ENCODE data around the gene TRAK1. TPM values are rescaled to one million over a fixed set of nuclear protein-coding genes. Genes with fewer than 3 reads are reported as not detected.
A peak's percentile ranks its signal among the peaks of the same experiment; 100 is the strongest.
"Not testable (repeated sequence)": the region's sequence is repeated elsewhere in the genome, so short reads cannot be mapped to it uniquely, and the experiment has no call there.

Gene TRAK1, protein sequence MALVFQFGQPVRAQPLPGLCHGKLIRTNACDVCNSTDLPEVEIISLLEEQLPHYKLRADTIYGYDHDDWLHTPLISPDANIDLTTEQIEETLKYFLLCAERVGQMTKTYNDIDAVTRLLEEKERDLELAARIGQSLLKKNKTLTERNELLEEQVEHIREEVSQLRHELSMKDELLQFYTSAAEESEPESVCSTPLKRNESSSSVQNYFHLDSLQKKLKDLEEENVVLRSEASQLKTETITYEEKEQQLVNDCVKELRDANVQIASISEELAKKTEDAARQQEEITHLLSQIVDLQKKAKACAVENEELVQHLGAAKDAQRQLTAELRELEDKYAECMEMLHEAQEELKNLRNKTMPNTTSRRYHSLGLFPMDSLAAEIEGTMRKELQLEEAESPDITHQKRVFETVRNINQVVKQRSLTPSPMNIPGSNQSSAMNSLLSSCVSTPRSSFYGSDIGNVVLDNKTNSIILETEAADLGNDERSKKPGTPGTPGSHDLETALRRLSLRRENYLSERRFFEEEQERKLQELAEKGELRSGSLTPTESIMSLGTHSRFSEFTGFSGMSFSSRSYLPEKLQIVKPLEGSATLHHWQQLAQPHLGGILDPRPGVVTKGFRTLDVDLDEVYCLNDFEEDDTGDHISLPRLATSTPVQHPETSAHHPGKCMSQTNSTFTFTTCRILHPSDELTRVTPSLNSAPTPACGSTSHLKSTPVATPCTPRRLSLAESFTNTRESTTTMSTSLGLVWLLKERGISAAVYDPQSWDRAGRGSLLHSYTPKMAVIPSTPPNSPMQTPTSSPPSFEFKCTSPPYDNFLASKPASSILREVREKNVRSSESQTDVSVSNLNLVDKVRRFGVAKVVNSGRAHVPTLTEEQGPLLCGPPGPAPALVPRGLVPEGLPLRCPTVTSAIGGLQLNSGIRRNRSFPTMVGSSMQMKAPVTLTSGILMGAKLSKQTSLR
- 27.8 TPM for polyA plus RNA-seq (2013)

- CTCF ChIA-PET: interaction anchor here (0.8 to 2.1 kb wide), 7 partner anchors 9 to 192 kb away, joined by 3 to 8 read pairs (median 4); no protein-coding TSS in a partner anchor
- WGBS (ENCODE audit: insufficient coverage): 88% methylated on average over 12 of the region's 14 CpGs
- Histone ChIP-seq H3K4me3 (ENCODE audit: control insufficient read depth in 1 of 7, extremely low read depth in 1 of 7, insufficient read depth in 4 of 7, low read depth in 2 of 7, low read length in 6 of 7) (no peak within 1 kb of the TSS), H3K27me3 (replicated peaks in 2 of 5; ENCODE audit: control insufficient read depth in 4 of 5, insufficient read depth in 5 of 5, low read length in 4 of 5) (no peaks in the 10 kb centered on the region), H3K9me3 (ENCODE audit: control extremely low read depth in 1 of 5, control insufficient read depth in 4 of 5, insufficient read depth in 2 of 5, low read depth in 1 of 5, low read length in 4 of 5) (peaks cover 0 to 7% (median 0%) of the 10 kb centered on the region in 5 experiments), H3K4me1 (ENCODE audit: control extremely low read depth in 1 of 4, control insufficient read depth in 4 of 4, insufficient read depth in 4 of 4, low read length in 3 of 4) (peaks cover 0 to 16% (median 2%) of the 10 kb centered on the region in 4 experiments), H3K27ac (ENCODE audit: insufficient read depth in 1 of 2, low read depth in 1 of 2, low read length in 2 of 2, poor library complexity in 1 of 2, severe bottlenecking in 2 of 2) (peak within 1 kb of the TSS in 1 of 2 experiments; percentile 2), H3K36me3 (ENCODE audit: control insufficient read depth in 4 of 4, insufficient read depth in 4 of 4, low read length in 3 of 4) (peaks cover 12 to 51% (median 39%) of the 10 kb centered on the region in 4 experiments)
- POLR2A ChIA-PET: no interaction called here
- peak in 1 of 3 donors; percentile 41 for DNase-seq
Measured at GRCh38 chr3:42090973-42091731, at the start of gene TRAK1. TSS of gene TRAK1 (plus strand) at chr3:42091357. CDS start at chr3:42091470, 113 bp downstream.

GRCh38 chr3:42042747-42043098 is 48.4 kb upstream of the TRAK1 start:
- Histone ChIP-seq H3K27ac (ENCODE audit: insufficient read depth in 1 of 2, low read depth in 1 of 2, low read length in 2 of 2, poor library complexity in 1 of 2, severe bottlenecking in 2 of 2) (no peak overlapping the region), H3K36me3 (ENCODE audit: control insufficient read depth in 4 of 4, insufficient read depth in 4 of 4, low read length in 3 of 4) (no peaks in the 10 kb centered on the region), H3K27me3 (replicated peaks in 2 of 5; ENCODE audit: control insufficient read depth in 4 of 5, insufficient read depth in 5 of 5, low read length in 4 of 5) (no peaks in the 10 kb centered on the region), H3K4me1 (ENCODE audit: control extremely low read depth in 1 of 4, control insufficient read depth in 4 of 4, insufficient read depth in 4 of 4, low read length in 3 of 4) (peaks cover 0 to 10% (median 4%) of the 10 kb centered on the region in 4 experiments), H3K4me3 (ENCODE audit: control insufficient read depth in 1 of 7, extremely low read depth in 1 of 7, insufficient read depth in 4 of 7, low read depth in 2 of 7, low read length in 6 of 7) (no peak overlapping the region), H3K9me3 (ENCODE audit: control extremely low read depth in 1 of 5, control insufficient read depth in 4 of 5, insufficient read depth in 2 of 5, low read depth in 1 of 5, low read length in 4 of 5) (no peaks in the 10 kb centered on the region)
- no peak for DNase-seq
- ChIA-PET POLR2A (no interaction called here), CTCF (interaction anchor here (0.7 kb wide), 1 partner anchor 12 kb away, joined by 3 read pairs; no protein-coding TSS in a partner anchor)
- 87% methylated on average over 3 of the region's 5 CpGs for WGBS (ENCODE audit: insufficient coverage)

DNA sequence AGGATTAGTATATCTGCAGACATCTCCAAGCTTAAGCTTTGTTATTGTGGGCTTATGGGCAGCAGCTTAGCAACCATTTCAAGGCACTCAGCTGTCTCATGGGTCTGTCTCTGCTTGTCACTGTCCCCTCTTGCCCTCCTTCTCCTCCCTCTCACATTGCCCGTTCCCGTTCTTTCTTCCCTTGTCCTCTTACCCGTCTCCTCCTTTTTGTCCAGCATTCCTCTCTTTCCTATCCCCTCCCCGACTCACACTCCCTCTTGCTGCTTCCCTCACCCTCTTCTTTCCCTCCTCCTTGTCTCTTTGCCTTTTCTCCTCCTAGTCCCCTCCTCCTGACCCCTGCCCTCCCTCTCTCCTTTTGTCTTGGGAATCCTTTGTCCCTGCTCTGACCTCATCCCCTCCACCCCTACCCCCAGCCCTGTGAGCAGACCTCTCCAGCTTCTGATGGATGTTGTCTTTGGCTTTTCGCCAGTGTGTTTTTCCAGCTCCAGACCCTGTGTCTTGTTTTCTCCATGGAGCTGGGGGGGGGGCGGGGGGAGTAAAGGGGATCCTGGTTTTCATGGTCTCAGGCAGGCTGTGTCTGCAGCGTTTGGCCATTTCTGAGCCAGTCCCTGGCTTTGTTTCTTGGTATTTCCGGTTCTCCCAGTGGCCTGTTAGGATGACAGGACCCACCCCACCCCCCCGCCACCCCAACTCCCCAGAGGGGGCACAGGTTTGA is 47.9 kb upstream of the TRAK1 start:
- H3K36me3 ChIP-seq (ENCODE audit: control insufficient read depth in 4 of 4, insufficient read depth in 4 of 4, low read length in 3 of 4): no peaks in the 10 kb centered on the region
- H3K9me3 ChIP-seq (ENCODE audit: control extremely low read depth in 1 of 5, control insufficient read depth in 4 of 5, insufficient read depth in 2 of 5, low read depth in 1 of 5, low read length in 4 of 5): no peaks in the 10 kb centered on the region
- DNase-seq: peak in 2 of 3 donors; percentile 33 to 50
- H3K4me3 ChIP-seq (ENCODE audit: control insufficient read depth in 1 of 7, extremely low read depth in 1 of 7, insufficient read depth in 4 of 7, low read depth in 2 of 7, low read length in 6 of 7): no peak overlapping the region
- CTCF ChIA-PET: interaction anchor here (1.6 kb wide), 1 partner anchor 29 kb away, joined by 5 read pairs; no protein-coding TSS in a partner anchor
- POLR2A ChIA-PET: no interaction called here
- 93% methylated on average over 6 of the region's 9 CpGs for WGBS (ENCODE audit: insufficient coverage)
- H3K27ac ChIP-seq (ENCODE audit: insufficient read depth in 1 of 2, low read depth in 1 of 2, low read length in 2 of 2, poor library complexity in 1 of 2, severe bottlenecking in 2 of 2): no peak overlapping the region
- peaks cover 0 to 13% (median 6%) of the 10 kb centered on the region in 4 experiments for H3K4me1 ChIP-seq (ENCODE audit: control extremely low read depth in 1 of 4, control insufficient read depth in 4 of 4, insufficient read depth in 4 of 4, low read length in 3 of 4)
- no peaks in the 10 kb centered on the region for H3K27me3 ChIP-seq (replicated peaks in 2 of 5; ENCODE audit: control insufficient read depth in 4 of 5, insufficient read depth in 5 of 5, low read length in 4 of 5)

- ChIA-PET POLR2A (interaction anchor here (0.7 kb wide), 1 partner anchor 28 kb away, joined by 7 read pairs; no protein-coding TSS in a partner anchor), CTCF (interaction anchor here (1.4 to 1.7 kb wide), 3 partner anchors 12 to 15 kb away, joined by 3 to 6 read pairs (median 4); no protein-coding TSS in a partner anchor)
- DNase-seq: no peak
- Histone ChIP-seq H3K4me1 (ENCODE audit: control extremely low read depth in 1 of 4, control insufficient read depth in 4 of 4, insufficient read depth in 4 of 4, low read length in 3 of 4) (peaks cover 0 to 21% (median 7%) of the 10 kb centered on the region in 4 experiments), H3K4me3 (ENCODE audit: control insufficient read depth in 1 of 7, extremely low read depth in 1 of 7, insufficient read depth in 4 of 7, low read depth in 2 of 7, low read length in 6 of 7) (no peak overlapping the region), H3K27me3 (replicated peaks in 2 of 5; ENCODE audit: control insufficient read depth in 4 of 5, insufficient read depth in 5 of 5, low read length in 4 of 5) (no peaks in the 10 kb centered on the region), H3K27ac (ENCODE audit: insufficient read depth in 1 of 2, low read depth in 1 of 2, low read length in 2 of 2, poor library complexity in 1 of 2, severe bottlenecking in 2 of 2) (no peak overlapping the region), H3K36me3 (ENCODE audit: control insufficient read depth in 4 of 4, insufficient read depth in 4 of 4, low read length in 3 of 4) (no peaks in the 10 kb centered on the region), H3K9me3 (ENCODE audit: control extremely low read depth in 1 of 5, control insufficient read depth in 4 of 5, insufficient read depth in 2 of 5, low read depth in 1 of 5, low read length in 4 of 5) (no peaks in the 10 kb centered on the region)
- WGBS (ENCODE audit: insufficient coverage): 100% methylated on average over 1 of the region's 2 CpGs
Measured at GRCh38 chr3:42045708-42046243, 45.4 kb upstream of the TRAK1 start.

- H3K4me3 ChIP-seq (ENCODE audit: control insufficient read depth in 1 of 7, extremely low read depth in 1 of 7, insufficient read depth in 4 of 7, low read depth in 2 of 7, low read length in 6 of 7); H3K9me3 ChIP-seq (ENCODE audit: control extremely low read depth in 1 of 5, control insufficient read depth in 4 of 5, insufficient read depth in 2 of 5, low read depth in 1 of 5, low read length in 4 of 5); H3K27ac ChIP-seq (ENCODE audit: insufficient read depth in 1 of 2, low read depth in 1 of 2, low read length in 2 of 2, poor library complexity in 1 of 2, severe bottlenecking in 2 of 2); H3K36me3 ChIP-seq (ENCODE audit: control insufficient read depth in 4 of 4, insufficient read depth in 4 of 4, low read length in 3 of 4); DNase-seq; H3K27me3 ChIP-seq (replicated peaks in 2 of 5; ENCODE audit: control insufficient read depth in 4 of 5, insufficient read depth in 5 of 5, low read length in 4 of 5); POLR2A ChIA-PET: not testable (repeated sequence)
- CTCF ChIA-PET: interaction anchor here (1.2 to 2.0 kb wide), 3 partner anchors 9 to 51 kb away, joined by 4 to 5 read pairs (median 4); no protein-coding TSS in a partner anchor
- peaks cover 0 to 20% (median 13%) of the 10 kb centered on the region in 4 experiments for H3K4me1 ChIP-seq (ENCODE audit: control extremely low read depth in 1 of 4, control insufficient read depth in 4 of 4, insufficient read depth in 4 of 4, low read length in 3 of 4)
- 89% methylated on average over 1 of the region's 4 CpGs for WGBS (ENCODE audit: insufficient coverage)
Measured at GRCh38 chr3:42048526-42048925, 42.6 kb upstream of the TRAK1 start.

DNA sequence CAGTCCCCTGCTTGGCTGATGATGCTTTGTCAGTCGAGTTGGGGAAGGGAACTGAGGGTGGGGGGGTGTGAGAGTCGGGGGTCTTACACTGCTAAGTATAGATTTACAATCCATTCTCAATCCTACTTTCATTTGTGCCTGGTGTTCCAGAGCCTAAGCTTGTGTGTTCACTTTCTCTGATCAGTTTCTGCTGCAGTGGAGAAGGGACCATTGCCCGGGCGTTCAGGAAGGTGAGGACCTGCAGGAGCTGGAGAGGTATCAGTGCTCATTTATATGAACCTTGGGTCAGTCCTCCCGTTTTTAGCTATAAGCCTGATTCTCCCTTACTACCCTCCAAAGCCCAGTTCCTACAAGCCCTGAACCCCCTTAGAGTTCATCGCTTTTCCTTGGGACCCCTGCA is 41.0 kb upstream of the TRAK1 start:
- Histone ChIP-seq H3K9me3 (ENCODE audit: control extremely low read depth in 1 of 5, control insufficient read depth in 4 of 5, insufficient read depth in 2 of 5, low read depth in 1 of 5, low read length in 4 of 5) (no peaks in the 10 kb centered on the region), H3K27ac (ENCODE audit: insufficient read depth in 1 of 2, low read depth in 1 of 2, low read length in 2 of 2, poor library complexity in 1 of 2, severe bottlenecking in 2 of 2) (no peak overlapping the region), H3K27me3 (replicated peaks in 2 of 5; ENCODE audit: control insufficient read depth in 4 of 5, insufficient read depth in 5 of 5, low read length in 4 of 5) (no peaks in the 10 kb centered on the region), H3K4me1 (ENCODE audit: control extremely low read depth in 1 of 4, control insufficient read depth in 4 of 4, insufficient read depth in 4 of 4, low read length in 3 of 4) (peaks cover 0 to 20% (median 11%) of the 10 kb centered on the region in 4 experiments), H3K36me3 (ENCODE audit: control insufficient read depth in 4 of 4, insufficient read depth in 4 of 4, low read length in 3 of 4) (no peaks in the 10 kb centered on the region), H3K4me3 (ENCODE audit: control insufficient read depth in 1 of 7, extremely low read depth in 1 of 7, insufficient read depth in 4 of 7, low read depth in 2 of 7, low read length in 6 of 7) (no peak overlapping the region)
- WGBS (ENCODE audit: insufficient coverage): 94% methylated on average over 4 of the region's 6 CpGs
- no peak for DNase-seq
- ChIA-PET CTCF (interaction anchor here (0.9 to 1.6 kb wide), 3 partner anchors 11 to 17 kb away, joined by 3 to 7 read pairs (median 6); no protein-coding TSS in a partner anchor), POLR2A (interaction anchor here (0.5 kb wide), 1 partner anchor 36 kb away, joined by 4 read pairs; no protein-coding TSS in a partner anchor)
